GM03348 (cell line): ENCODE results near the gene SUGCT.

ENCODE experiments used
- DNase-seq: peaks from one replicate; pipeline ENCODE4 v3.0.0; 2012; ENCODE audit warnings: low spot score

SUGCT gene

GRCh38 chr7:40471891-40472290 is 337.1 kb downstream of the SUGCT start:
- DNase-seq, result no peak

- no peak for DNase-seq
Measured at GRCh38 chr7:40474790-40475680, 340.2 kb downstream of the SUGCT start.

GRCh38 chr7:40475681-40475982 is 340.8 kb downstream of the SUGCT start:
- DNase-seq, result no peak

- no peak for DNase-seq
Measured at GRCh38 chr7:40477094-40477493, 342.3 kb downstream of the SUGCT start.

GRCh38 chr7:40482845-40483244 is 348.0 kb downstream of the SUGCT start:
- DNase-seq, result no peak

GRCh38 chr7:40483630-40484029 is 348.8 kb downstream of the SUGCT start:
- DNase-seq, result no peak

- DNase-seq, result no peak
Measured at GRCh38 chr7:40489844-40490602, 355.2 kb downstream of the SUGCT start.

GRCh38 chr7:40490603-40490924 is 355.8 kb downstream of the SUGCT start:
- peak; percentile 26 for DNase-seq

GRCh38 chr7:40492946-40493345 is 358.1 kb downstream of the SUGCT start:
- DNase-seq, result no peak

GRCh38 chr7:40493609-40494051 is 358.8 kb downstream of the SUGCT start:
- peak; percentile 72 for DNase-seq

GRCh38 chr7:40498924-40499510 is 364.2 kb downstream of the SUGCT start:
- DNase-seq, result no peak

GRCh38 chr7:40499718-40500117 is 364.9 kb downstream of the SUGCT start:
- DNase-seq, result peak; percentile 11

GRCh38 chr7:40500219-40500618 is 365.4 kb downstream of the SUGCT start:
- DNase-seq, result no peak

- no peak for DNase-seq
Measured at GRCh38 chr7:40502359-40502758, 367.6 kb downstream of the SUGCT start.

GRCh38 chr7:40506158-40506557 is 371.4 kb downstream of the SUGCT start:
- no peak for DNase-seq

- no peak for DNase-seq
Measured at GRCh38 chr7:40507166-40507565, 372.4 kb downstream of the SUGCT start.

- no peak for DNase-seq
Measured at GRCh38 chr7:40509287-40509996, 374.6 kb downstream of the SUGCT start.

GRCh38 chr7:40516376-40516775 is 381.6 kb downstream of the SUGCT start:
- no peak for DNase-seq

GRCh38 chr7:40519009-40519408 is 384.2 kb downstream of the SUGCT start:
- no peak for DNase-seq

- DNase-seq, result no peak
Measured at GRCh38 chr7:40520986-40521738, 386.4 kb downstream of the SUGCT start.

GRCh38 chr7:40525764-40526163 is 391.0 kb downstream of the SUGCT start:
- DNase-seq, result no peak
